Panc1 (cell line): ENCODE measurements around the gene SLC27A1. TPM values are rescaled to one million over a fixed set of nuclear protein-coding genes. Genes with fewer than 3 reads are reported as not detected.

Experiments
- ATAC-seq: fragments of 200-7000 bp; cut with Tn5 transposase; 2 replicates; pipeline ENCODE4 v1.9.1; 2020; ENCODE audit warnings: mild to moderate bottlenecking, moderate library complexity
- BruUV-seq: library from RNA; stranded (reverse); fragments of 400-500 nt; replicated peaks from 2 replicates; lab custom pipeline; 2021; lab: Mats Ljungman, UMichigan
- CTCF ChIA-PET: fragments of 300-600 bp; sonication (Branson Sonifier 250); formaldehyde crosslinking; loops from one replicate; lab custom pipeline; 2022; ENCODE audit warnings: antibody characterized with exemption; lab: Charles Lee
- POLR2A ChIA-PET: fragments of 300-600 bp; sonication (Branson Sonifier 250); formaldehyde crosslinking; loops from one replicate; lab custom pipeline; 2022; ENCODE audit warnings: antibody characterized with exemption; lab: Charles Lee
- DNase-seq: peaks from one replicate; pipeline ENCODE4 v3.0.0-alpha.2; 2010; ENCODE audit warnings: low read depth, low spot score
- H3K27ac ChIP-seq: 2 replicates; pipeline ENCODE4 v1.5.1; 2011; ENCODE audit warnings: mild to moderate bottlenecking, low read length, inconsistent platforms
- H3K27me3 ChIP-seq: fragments of 200-500 bp; sonication (Bioruptor generic); 2 replicates; pipeline ENCODE4 v1.6.0; 2014; ENCODE audit warnings: low read length, inconsistent platforms; ENCODE audit not compliant: control insufficient read depth, insufficient read depth
- H3K36me3 ChIP-seq: fragments of 200-500 bp; sonication (Bioruptor generic); 2 replicates; pipeline ENCODE4 v1.5.1; 2014; ENCODE audit warnings: inconsistent platforms, mild to moderate bottlenecking, low read length, moderate library complexity; ENCODE audit not compliant: control insufficient read depth, insufficient read depth
- H3K4me1 ChIP-seq: 2 replicates; pipeline ENCODE4 v1.5.1; 2011; ENCODE audit warnings: inconsistent platforms, mild to moderate bottlenecking, low read length, moderate library complexity; ENCODE audit not compliant: control insufficient read depth, insufficient read depth
- H3K4me3 ChIP-seq, 2 experiments: 2 replicates each; pipeline ENCODE4 v1.5.1; 2011 to 2012; ENCODE audit warnings: low read depth in 2 of 2, low read length in 2 of 2, mild to moderate bottlenecking in 2 of 2, inconsistent platforms in 1 of 2, moderate library complexity in 1 of 2
- H3K9me3 ChIP-seq: fragments of 200-500 bp; sonication (Bioruptor generic); 2 replicates; pipeline ENCODE4 v1.5.1; 2014; ENCODE audit warnings: low read depth, mild to moderate bottlenecking, inconsistent platforms, low read length, moderate library complexity; ENCODE audit not compliant: control insufficient read depth, insufficient read depth
- POLR2AphosphoS5 ChIP-seq: IDR thresholded peaks from 2 replicates; pipeline ENCODE4 v1.6.1; 2012; ENCODE audit warnings: mild to moderate bottlenecking, low read depth, low read length, moderate library complexity
- REST ChIP-seq, 2 experiments: IDR thresholded peaks; 2 replicates each; pipeline ENCODE4 v1.6.1; 2011 to 2012; ENCODE audit warnings: low read depth in 2 of 2, control low read depth in 1 of 2, low read length in 1 of 2, mild to moderate bottlenecking in 1 of 2, moderate library complexity in 1 of 2; ENCODE audit not compliant: insufficient read depth in 1 of 2
- SIN3A ChIP-seq: IDR thresholded peaks from 2 replicates; pipeline ENCODE4 v1.6.1; 2012; ENCODE audit warnings: low read depth, mild to moderate bottlenecking, low read length, moderate library complexity, borderline replicate concordance; ENCODE audit not compliant: insufficient read depth
- TCF7L2 ChIP-seq: IDR thresholded peaks from 2 replicates; pipeline ENCODE4 v1.6.1; 2011; ENCODE audit warnings: mild to moderate bottlenecking, low read depth, low read length, inconsistent platforms
- in situ Hi-C: cut with HindIII; loops from 2 replicates; pipeline ENCODE4 v1.10.0; 2016; ENCODE audit warnings: low sequenced_read_pairs, low pct_unique_long_range_greater_than_20kb
- intact Hi-C: fragments of 100-400 bp; cut with micrococcal nuclease; formaldehyde crosslinking; loops from one replicate; pipeline ENCODE4 v1.10.0; 2022; ENCODE audit not compliant: unreplicated experiment
- total RNA-seq: library from RNA; stranded (reverse); gene quantifications from one replicate; pipeline ENCODE4 v1.2.1, GENCODE V29; 2021; ENCODE audit not compliant: unreplicated experiment
- TF ChIP-seq, protein P1 (sequence below): fragments of 450-650 bp; IDR thresholded peaks from 2 replicates; pipeline ENCODE4 v1.5.1; 2017; ENCODE audit warnings: mild to moderate bottlenecking

The SLC27A1 gene
- total RNA-seq, 1 experiment from 2014 or later: 5.4 TPM

- BruUV-seq: no TSS peak
- Histone ChIP-seq H3K4me3 (no peak overlapping the region), H3K27ac (no peak overlapping the region), H3K9me3 (no peaks in the 10 kb centered on the region), H3K4me1 (no peaks in the 10 kb centered on the region), H3K27me3 (no peaks in the 10 kb centered on the region), H3K36me3 (no peaks in the 10 kb centered on the region)
- in situ Hi-C loops (no loop called here), intact Hi-C loops (no loop called here)
- CTCF ChIA-PET: interaction anchor here (0.6 kb wide), 1 partner anchor 27 kb away, joined by 6 read pairs; no protein-coding TSS in a partner anchor
- POLR2A ChIA-PET: no interaction called here
- TF ChIP-seq POLR2AphosphoS5: no peak
- no peak for TF ChIP-seq TCF7L2
- no peak for TF ChIP-seq SIN3A
- TF ChIP-seq REST (IDR thresholded peaks at IDR 0.05; ENCODE audit: insufficient read depth in 1 of 2, low read depth in 2 of 2, low read length in 1 of 2): no peak
- TF ChIP-seq, protein P1, sequence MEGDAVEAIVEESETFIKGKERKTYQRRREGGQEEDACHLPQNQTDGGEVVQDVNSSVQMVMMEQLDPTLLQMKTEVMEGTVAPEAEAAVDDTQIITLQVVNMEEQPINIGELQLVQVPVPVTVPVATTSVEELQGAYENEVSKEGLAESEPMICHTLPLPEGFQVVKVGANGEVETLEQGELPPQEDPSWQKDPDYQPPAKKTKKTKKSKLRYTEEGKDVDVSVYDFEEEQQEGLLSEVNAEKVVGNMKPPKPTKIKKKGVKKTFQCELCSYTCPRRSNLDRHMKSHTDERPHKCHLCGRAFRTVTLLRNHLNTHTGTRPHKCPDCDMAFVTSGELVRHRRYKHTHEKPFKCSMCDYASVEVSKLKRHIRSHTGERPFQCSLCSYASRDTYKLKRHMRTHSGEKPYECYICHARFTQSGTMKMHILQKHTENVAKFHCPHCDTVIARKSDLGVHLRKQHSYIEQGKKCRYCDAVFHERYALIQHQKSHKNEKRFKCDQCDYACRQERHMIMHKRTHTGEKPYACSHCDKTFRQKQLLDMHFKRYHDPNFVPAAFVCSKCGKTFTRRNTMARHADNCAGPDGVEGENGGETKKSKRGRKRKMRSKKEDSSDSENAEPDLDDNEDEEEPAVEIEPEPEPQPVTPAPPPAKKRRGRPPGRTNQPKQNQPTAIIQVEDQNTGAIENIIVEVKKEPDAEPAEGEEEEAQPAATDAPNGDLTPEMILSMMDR: no peak
- no peak for ATAC-seq
- DNase-seq: no peak
Measured at GRCh38 chr19:17483605-17484002, 13.3 kb downstream of the SLC27A1 start.

GRCh38 chr19:17484520-17485185 is 14.3 kb downstream of the SLC27A1 start:
- BruUV-seq: TSS peak; percentile 89
- Histone ChIP-seq H3K9me3 (no peaks in the 10 kb centered on the region), H3K27me3 (no peaks in the 10 kb centered on the region), H3K27ac (no peak overlapping the region), H3K4me3 (no peak overlapping the region), H3K4me1 (no peaks in the 10 kb centered on the region), H3K36me3 (no peaks in the 10 kb centered on the region)
- POLR2A ChIA-PET: no interaction called here
- in situ Hi-C loops (no loop called here), intact Hi-C loops (no loop called here)
- no peak for ATAC-seq
- CTCF ChIA-PET: no interaction called here
- no peak for DNase-seq
- TF ChIP-seq REST (IDR thresholded peaks at IDR 0.05; ENCODE audit: insufficient read depth in 1 of 2, low read depth in 2 of 2, low read length in 1 of 2) (no peak), SIN3A (no peak), POLR2AphosphoS5 (no peak), TCF7L2 (no peak)
- TF ChIP-seq, protein P1: no peak
